MM.1S (cell line): Measurements from ENCODE around the gene C19orf67.

Experiments
- DNase-seq: peaks from one replicate; pipeline ENCODE4 v3.0.0-alpha.2; 2015
- H2AFZ ChIP-seq: fragments of 300-600 bp; sonication (generic); 2 replicates; pipeline ENCODE4 v1.6.0; 2016; ENCODE audit warnings: antibody characterized with exemption, low read length
- H3F3A ChIP-seq: fragments of 300-600 bp; sonication (generic); 2 replicates; pipeline ENCODE4 v1.6.1; 2016; ENCODE audit warnings: mild to moderate bottlenecking, antibody characterized with exemption, low read length, moderate library complexity, mixed read lengths; ENCODE audit not compliant: insufficient read depth
- H3K27ac ChIP-seq: fragments of 300-600 bp; sonication (generic); 2 replicates; pipeline ENCODE4 v1.5.1; 2016; ENCODE audit warnings: mild to moderate bottlenecking, low read length
- H3K27me3 ChIP-seq: fragments of 300-600 bp; sonication (generic); replicated peaks from 2 replicates; pipeline ENCODE4 v1.6.0; 2016; ENCODE audit warnings: low read length; ENCODE audit not compliant: insufficient read depth
- H3K36me3 ChIP-seq: fragments of 300-600 bp; sonication (generic); replicated peaks from 2 replicates; pipeline ENCODE4 v1.6.1; 2016; ENCODE audit warnings: mild to moderate bottlenecking, low read length, mixed read lengths; ENCODE audit not compliant: insufficient read depth
- H3K4me1 ChIP-seq: fragments of 300-600 bp; sonication (generic); 2 replicates; pipeline ENCODE4 v1.6.1; 2016; ENCODE audit warnings: low read length, mixed read lengths
- H3K4me2 ChIP-seq: fragments of 300-600 bp; sonication (generic); 2 replicates; pipeline ENCODE4 v1.6.0; 2016; ENCODE audit warnings: low read depth, low read length
- H3K4me3 ChIP-seq: fragments of 300-600 bp; sonication (generic); 2 replicates; pipeline ENCODE4 v1.5.1; 2016; ENCODE audit warnings: low read length, mixed read lengths
- H3K79me2 ChIP-seq: fragments of 300-600 bp; sonication (generic); 2 replicates; pipeline ENCODE4 v1.6.1; 2016; ENCODE audit warnings: mixed run types, low read length, mixed read lengths
- H3K9ac ChIP-seq: fragments of 300-600 bp; sonication (generic); 2 replicates; pipeline ENCODE4 v1.6.1; 2016; ENCODE audit warnings: low read length, mixed read lengths
- H3K9me2 ChIP-seq: fragments of 300-600 bp; sonication (generic); replicated peaks from 2 replicates; pipeline ENCODE4 v1.6.1; 2016; ENCODE audit warnings: mild to moderate bottlenecking, low read length, mixed read lengths; ENCODE audit not compliant: insufficient read depth
- H3K9me3 ChIP-seq: fragments of 300-600 bp; sonication (generic); replicated peaks from 2 replicates; pipeline ENCODE4 v1.6.1; 2016; ENCODE audit warnings: mild to moderate bottlenecking, low read length, mixed read lengths; ENCODE audit not compliant: insufficient read depth
- H4K20me1 ChIP-seq: fragments of 300-600 bp; sonication (generic); 2 replicates; pipeline ENCODE4 v1.6.1; 2016; ENCODE audit warnings: mild to moderate bottlenecking, low read length, moderate library complexity, mixed read lengths; ENCODE audit not compliant: insufficient read depth
- EZH2 ChIP-seq: fragments of 300-600 bp; sonication (generic); optimal IDR thresholded peaks from 2 replicates; pipeline ENCODE3; 2017; ENCODE audit warnings: low read depth, mild to moderate bottlenecking, antibody characterized with exemption, low read length, mixed read lengths
- EZH2phosphoT487 ChIP-seq: fragments of 300-600 bp; sonication (generic); IDR thresholded peaks from 2 replicates; pipeline ENCODE4 v1.6.1; 2018; ENCODE audit warnings: antibody characterized with exemption, low read length
- TF ChIP-seq, protein P1 (sequence below): fragments of 300-600 bp; sonication (generic); IDR thresholded peaks from 2 replicates; pipeline ENCODE4 v1.5.1; 2016; ENCODE audit warnings: antibody characterized with exemption, low read length, mixed read lengths

The C19orf67 gene

DNA sequence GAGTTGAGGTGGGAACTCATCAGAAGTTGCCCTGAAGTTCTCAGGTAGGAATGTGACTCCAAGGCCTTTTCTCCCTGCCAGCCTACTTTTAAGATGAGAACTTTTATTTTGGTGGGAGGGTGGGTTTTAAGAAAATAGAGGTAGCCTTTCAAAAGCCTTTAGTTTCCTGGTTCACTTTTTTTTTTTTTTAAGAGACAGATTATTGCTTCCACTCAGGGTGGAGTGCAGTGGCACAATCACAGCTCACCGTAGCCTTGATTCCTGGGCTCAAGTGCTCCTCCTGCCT lies 3.0 kb downstream of the C19orf67 start:
- Histone ChIP-seq H3K36me3 (no peaks in the 10 kb centered on the region), H3K4me3 (no peak overlapping the region)

DNA sequence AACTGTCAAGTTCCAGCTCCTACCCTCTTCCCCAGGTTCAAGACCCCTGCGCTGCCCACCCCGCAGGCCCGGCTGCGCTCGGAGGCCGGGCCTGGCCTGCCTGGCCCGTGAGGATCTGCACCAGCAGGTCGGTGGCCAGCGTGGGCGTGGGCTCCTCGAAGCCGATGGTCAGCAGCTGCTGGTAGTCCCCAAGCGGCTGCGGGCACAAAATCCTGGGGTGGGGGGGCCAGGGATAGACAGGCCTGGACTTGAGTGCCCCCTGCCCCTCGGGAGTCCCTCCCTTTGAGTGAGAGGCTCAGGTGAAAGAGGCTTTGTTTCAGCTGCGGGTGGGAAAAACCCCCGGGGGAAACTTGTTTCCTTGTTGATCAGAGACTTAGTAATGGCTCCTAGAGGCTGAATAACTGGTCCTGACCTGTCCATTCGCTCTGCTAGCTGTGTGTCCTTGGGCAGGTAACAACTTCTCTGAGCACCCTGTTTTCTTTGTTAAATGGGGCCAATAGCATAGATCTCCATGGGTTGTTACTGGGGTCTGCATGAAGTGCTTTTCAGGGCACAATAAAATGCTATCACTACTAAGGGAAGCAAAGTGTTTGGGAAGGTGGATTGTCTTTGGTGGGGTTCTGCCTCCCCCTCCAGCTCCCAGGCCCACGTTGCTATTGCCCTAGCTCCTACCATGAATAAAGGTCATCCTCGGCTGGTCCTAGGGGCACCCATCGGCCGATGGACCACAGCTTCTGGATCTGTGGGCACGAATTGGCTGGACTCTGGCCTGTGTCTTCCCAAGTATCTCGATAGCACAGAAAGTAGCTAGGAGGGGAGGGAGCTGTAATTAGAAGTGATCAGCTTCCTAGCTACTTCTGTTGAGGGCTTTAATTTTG lies 3.5 kb downstream of the C19orf67 start:
- DNase-seq: no peak
- Histone ChIP-seq H3K27ac (peak overlapping the region; percentile 23; the same call in 1 of the 2 replicates), H3K4me2 (peak overlapping the region; percentile 98)

More for the DNA sequence above, 3.0 kb downstream of the C19orf67 start:
- no peak overlapping the region for H3K9ac ChIP-seq
- no peaks in the 10 kb centered on the region for H3K9me3 ChIP-seq
- H3K27me3 ChIP-seq: no peaks in the 10 kb centered on the region
- no peak overlapping the region for H2AFZ ChIP-seq
- no peaks in the 10 kb centered on the region for H3K9me2 ChIP-seq
- peak overlapping the region; percentile 98; the same call in 1 of the 2 replicates for H3K4me2 ChIP-seq
- H3K79me2 ChIP-seq: no peaks in the 10 kb centered on the region; the same call in 1 of the 2 replicates
- H3K27ac ChIP-seq: no peak overlapping the region
- DNase-seq: no peak
- H3F3A ChIP-seq: peaks cover 5% of the 10 kb centered on the region
- no peaks in the 10 kb centered on the region for H4K20me1 ChIP-seq
- TF ChIP-seq, protein P1, sequence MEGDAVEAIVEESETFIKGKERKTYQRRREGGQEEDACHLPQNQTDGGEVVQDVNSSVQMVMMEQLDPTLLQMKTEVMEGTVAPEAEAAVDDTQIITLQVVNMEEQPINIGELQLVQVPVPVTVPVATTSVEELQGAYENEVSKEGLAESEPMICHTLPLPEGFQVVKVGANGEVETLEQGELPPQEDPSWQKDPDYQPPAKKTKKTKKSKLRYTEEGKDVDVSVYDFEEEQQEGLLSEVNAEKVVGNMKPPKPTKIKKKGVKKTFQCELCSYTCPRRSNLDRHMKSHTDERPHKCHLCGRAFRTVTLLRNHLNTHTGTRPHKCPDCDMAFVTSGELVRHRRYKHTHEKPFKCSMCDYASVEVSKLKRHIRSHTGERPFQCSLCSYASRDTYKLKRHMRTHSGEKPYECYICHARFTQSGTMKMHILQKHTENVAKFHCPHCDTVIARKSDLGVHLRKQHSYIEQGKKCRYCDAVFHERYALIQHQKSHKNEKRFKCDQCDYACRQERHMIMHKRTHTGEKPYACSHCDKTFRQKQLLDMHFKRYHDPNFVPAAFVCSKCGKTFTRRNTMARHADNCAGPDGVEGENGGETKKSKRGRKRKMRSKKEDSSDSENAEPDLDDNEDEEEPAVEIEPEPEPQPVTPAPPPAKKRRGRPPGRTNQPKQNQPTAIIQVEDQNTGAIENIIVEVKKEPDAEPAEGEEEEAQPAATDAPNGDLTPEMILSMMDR: no peak
- no peak for TF ChIP-seq EZH2
- no peak for TF ChIP-seq EZH2phosphoT487
- H3K4me1 ChIP-seq: peaks cover 6% of the 10 kb centered on the region

DNA sequence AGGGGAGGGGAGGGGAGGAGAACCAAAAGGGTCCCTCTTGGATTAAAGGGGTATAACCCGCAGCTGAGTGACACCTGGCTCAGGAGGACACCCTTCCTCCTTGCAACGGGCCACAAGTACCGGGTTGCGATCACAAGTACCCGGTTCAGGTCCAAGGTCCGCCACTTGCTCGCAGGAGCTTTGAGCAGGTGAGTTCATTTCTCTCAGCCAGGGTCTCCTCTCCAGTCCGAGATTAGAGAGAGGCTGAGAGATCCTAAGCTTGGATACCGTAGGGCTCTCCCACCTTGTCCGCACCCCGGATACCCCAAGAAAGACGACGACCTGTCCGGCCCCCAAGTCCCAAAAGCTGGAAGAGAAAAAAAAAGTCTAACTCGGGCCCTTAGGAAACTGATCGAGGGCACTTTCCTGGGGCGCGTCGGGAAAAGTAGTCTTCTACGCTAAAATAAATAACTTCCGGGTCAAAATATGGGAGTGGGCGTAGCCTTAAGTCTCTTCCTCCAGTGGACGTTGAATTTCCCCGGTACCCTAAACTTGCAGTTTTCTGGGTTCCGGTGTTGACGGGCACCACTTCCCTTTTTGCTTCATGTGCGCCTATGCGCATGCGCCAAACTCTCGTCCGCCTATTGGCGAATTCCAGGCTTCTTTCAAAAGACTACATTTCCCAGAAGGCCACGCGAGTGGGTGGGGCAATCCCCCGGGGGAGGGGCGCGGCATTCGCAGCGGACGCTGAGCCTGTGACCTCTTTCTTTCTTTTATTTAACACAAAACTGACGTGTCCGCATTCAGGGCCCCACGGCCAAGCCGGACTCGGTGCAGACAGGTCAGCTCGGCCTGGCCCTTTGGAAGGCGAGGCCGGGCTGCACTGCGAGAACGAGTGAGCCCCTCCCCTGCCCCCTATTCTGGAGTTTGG lies 4.4 kb downstream of the C19orf67 start:
- peak overlapping the region; percentile 80 for H3K4me3 ChIP-seq
- no peaks in the 10 kb centered on the region for H3K9me3 ChIP-seq
- no peaks in the 10 kb centered on the region for H4K20me1 ChIP-seq
- H3K9ac ChIP-seq: peak overlapping the region; percentile 85
- H3K36me3 ChIP-seq: no peaks in the 10 kb centered on the region
- peaks cover 6% of the 10 kb centered on the region for H3K4me1 ChIP-seq
- H3K4me2 ChIP-seq: peak overlapping the region; percentile 98
- no peaks in the 10 kb centered on the region; the same call in 1 of the 2 replicates for H3K79me2 ChIP-seq
- H3F3A ChIP-seq: peaks cover 5% of the 10 kb centered on the region
- TF ChIP-seq EZH2phosphoT487 (no peak), EZH2 (no peak)
- TF ChIP-seq, protein P1: no peak
- DNase-seq: peak; percentile 100
- H3K27me3 ChIP-seq: no peaks in the 10 kb centered on the region
- H3K27ac ChIP-seq: peak overlapping the region; percentile 56; the same call in 1 of the 2 replicates
- peak overlapping the region; percentile 88 for H2AFZ ChIP-seq
- no peaks in the 10 kb centered on the region for H3K9me2 ChIP-seq

More for the DNA sequence above, 3.5 kb downstream of the C19orf67 start:
- peak overlapping the region; percentile 74 for H2AFZ ChIP-seq
- H4K20me1 ChIP-seq: no peaks in the 10 kb centered on the region
- no peaks in the 10 kb centered on the region for H3K9me2 ChIP-seq
- peak overlapping the region; percentile 85 for H3K9ac ChIP-seq
- peaks cover 6% of the 10 kb centered on the region for H3K4me1 ChIP-seq
- H3K27me3 ChIP-seq: no peaks in the 10 kb centered on the region
- H3K9me3 ChIP-seq: no peaks in the 10 kb centered on the region
- peak overlapping the region; percentile 80 for H3K4me3 ChIP-seq
- no peaks in the 10 kb centered on the region; the same call in 1 of the 2 replicates for H3K79me2 ChIP-seq
- H3F3A ChIP-seq: peaks cover 5% of the 10 kb centered on the region
- TF ChIP-seq EZH2 (no peak), EZH2phosphoT487 (no peak)
- TF ChIP-seq, protein P1: no peak
- no peaks in the 10 kb centered on the region for H3K36me3 ChIP-seq
